ENCODE results near the gene SOX8.
"Not testable (repeated sequence)": the region's sequence is repeated elsewhere in the genome, so short reads cannot be mapped to it uniquely, and the experiment has no call there.

Gene SOX8

DNA sequence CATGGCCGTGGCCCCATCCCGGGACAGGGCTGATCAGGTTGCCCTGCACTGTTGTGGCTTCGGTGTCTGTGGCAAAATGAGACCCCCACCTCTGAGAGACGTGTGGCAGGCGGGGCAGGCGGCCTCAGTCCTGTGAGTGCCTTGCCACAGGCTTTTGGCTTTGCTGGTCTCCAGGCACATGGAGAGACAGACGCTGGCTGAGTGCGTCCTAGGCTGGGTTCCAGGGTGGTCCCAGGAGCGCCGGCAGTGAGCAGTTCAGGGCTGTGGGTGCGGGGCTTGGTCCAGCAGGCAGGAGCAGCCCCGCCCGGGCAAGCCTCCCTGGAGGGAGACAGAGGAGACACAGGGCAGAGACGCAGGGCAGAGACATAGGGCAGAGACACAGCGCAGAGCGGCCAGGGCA lies 29.2 kb downstream of the SOX8 start:
- DNase-seq: no peak

DNA sequence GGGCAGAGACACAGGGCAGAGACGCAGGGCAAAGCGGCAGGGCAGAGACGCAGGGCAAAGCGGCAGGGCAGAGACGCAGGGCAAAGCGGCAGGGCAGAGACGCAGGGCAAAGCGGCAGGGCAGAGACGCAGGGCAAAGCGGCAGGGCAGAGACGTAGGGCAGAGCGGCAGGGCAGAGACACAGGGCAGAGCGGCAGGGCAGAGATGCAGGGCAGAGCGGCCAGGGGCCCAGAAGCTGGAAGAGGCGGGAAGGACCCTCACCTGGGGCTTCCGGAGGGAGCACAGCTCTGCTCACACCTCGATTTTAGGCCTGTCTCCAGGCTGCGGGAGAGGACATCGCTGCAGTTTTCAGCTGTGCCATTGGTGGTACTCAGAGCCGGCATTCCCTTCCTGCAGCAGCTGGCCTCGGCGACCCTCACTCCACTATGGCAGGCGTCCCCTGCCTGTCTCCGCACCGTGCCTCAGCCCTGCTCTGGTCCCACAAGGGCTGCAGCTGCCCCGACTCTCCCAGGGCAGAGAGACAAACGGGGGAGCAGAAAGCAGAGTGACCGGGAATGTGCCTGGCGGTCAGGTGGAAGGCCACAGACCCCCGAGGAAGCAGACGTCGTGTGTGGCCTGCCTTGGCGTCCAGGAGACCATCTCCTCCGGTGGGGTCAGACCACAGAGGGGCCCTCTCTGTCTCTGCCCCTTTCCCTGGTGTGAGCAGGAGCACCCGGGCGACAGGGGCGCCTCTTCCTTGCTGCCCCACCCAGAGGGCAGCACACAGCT lies 29.9 kb downstream of the SOX8 start:
- no peak for DNase-seq

DNA sequence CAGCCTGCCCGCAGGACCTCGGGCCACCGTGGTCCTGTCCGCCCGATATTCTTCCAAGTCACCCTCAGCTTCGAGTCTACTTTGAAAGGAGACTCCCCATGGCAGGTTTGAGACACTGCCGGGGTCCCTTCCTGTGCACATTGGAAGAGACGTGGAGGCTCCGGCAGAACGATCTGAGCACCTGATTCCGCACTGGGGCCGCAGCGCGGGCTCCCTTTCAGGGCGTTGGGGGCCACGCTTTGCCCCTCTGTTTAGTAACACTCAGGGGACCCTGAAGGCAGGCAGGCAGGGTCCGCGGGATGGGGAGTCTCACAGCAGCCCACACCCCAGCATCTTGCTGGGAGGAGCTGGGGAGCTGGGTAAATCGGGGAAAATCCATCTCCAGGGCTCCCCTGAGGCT lies 30.6 kb downstream of the SOX8 start:
- DNase-seq: no peak

DNA sequence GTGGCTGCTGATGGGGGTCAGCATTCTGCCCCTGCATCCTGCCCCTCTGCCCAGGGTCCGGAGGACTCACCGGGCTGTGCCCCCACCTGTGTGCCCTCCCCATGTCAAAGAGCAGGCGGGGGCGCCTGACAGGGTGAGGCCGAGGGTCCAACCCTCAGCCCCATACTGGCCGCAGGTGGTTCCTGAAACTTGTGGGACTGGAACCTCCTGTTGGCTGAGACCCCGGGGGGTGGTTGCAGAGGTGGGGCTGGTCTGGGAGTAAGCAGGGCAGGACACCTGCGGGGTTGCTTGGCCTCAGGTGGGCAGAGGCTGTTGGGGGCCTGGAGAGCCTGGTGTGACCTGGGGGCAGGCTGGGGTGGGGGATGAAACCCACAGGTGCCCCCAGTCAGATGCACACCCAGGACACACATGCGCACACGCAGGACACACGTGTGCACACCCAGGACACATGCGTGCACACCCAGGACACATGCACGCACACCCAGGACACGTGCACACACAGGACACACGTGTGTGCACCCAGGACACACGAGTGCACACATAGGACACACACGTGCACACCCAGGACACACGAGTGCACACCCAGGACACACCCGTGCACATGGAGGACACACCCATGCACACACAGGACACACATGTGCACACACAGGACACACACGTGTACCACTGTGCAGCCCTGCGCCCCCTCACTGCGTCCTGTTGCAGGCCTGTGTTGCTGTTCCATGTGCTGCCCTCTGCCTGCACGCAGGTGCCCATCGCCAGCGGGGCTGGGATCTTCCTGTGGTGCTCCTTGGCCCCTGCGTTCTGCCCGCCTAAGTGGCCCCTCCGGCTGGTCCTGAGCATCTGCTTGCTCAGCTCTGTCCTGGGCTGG lies 31.4 kb downstream of the SOX8 start:
- no peak for DNase-seq

DNA sequence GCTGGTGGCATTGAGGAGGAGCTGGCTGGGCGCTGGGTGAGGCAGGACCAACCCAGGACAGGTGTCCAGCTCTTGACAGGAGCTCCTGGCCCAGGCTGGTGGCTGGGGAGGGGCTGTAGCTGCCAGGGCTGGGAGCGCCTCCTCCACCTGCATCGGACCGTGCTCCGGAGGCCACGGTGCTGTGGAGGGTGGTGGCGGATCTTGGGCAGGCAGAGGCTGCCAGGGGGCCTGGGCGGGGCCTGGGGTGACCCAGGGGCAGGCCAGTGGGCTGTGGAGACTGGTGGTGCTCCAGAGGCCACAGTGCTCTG lies 32.0 kb downstream of the SOX8 start:
- DNase-seq: no peak

DNA sequence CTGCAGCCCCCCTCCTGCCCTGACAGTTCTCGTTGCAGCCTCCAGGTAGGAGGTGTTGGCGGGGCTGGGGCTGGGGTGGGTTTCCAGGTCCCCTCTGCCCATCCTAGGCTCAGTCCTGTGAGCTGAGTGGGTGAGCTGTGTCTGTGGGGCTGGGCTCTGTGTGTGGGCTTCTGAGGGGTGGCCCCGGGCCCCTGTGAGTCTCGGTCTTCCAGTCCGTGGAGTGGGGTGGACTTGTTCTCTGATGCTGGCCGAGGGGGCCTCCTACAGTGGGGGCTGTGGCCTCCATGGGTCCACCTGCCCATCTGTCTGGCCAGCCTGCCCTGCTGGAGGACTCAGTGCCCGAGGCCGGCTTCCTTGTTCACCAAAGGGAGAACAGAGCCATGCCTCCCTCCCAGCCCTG lies 32.7 kb downstream of the SOX8 start:
- DNase-seq: no peak

DNA sequence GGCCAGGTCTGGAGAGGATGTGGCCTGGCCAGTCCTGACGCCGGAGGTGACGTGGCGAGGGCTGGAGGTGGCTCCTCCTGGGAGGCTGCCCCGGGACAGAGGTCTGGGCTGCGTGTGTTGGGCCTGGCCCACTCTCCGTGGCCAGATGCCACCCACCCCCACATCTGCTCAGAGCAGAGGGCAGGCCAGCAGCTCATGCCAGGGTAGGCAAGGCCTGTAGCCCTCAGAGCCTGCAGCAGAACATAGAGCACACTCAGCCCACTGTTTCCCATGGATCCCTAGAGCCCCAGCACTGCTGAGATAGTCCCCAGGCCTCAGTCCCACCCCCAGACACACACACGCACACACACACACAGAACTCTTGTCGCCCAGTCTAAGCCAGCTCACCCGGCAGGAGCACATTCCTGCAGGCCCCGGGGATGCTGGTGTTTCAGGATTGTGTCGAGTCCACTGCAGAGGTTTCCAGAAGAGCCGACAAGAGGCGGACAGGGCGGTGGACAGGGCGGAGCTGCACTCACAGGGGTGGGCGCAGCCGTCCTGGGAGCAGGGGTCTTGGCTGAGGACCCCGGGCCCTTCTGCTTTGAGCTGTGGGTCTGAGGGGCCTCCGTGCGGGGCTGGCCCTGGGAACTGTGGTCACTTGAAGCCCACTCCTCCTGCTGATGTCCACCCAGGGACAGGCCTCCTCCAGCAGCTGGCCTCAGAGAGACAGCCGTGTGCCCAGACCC lies 33.4 kb downstream of the SOX8 start:
- DNase-seq: no peak

DNA sequence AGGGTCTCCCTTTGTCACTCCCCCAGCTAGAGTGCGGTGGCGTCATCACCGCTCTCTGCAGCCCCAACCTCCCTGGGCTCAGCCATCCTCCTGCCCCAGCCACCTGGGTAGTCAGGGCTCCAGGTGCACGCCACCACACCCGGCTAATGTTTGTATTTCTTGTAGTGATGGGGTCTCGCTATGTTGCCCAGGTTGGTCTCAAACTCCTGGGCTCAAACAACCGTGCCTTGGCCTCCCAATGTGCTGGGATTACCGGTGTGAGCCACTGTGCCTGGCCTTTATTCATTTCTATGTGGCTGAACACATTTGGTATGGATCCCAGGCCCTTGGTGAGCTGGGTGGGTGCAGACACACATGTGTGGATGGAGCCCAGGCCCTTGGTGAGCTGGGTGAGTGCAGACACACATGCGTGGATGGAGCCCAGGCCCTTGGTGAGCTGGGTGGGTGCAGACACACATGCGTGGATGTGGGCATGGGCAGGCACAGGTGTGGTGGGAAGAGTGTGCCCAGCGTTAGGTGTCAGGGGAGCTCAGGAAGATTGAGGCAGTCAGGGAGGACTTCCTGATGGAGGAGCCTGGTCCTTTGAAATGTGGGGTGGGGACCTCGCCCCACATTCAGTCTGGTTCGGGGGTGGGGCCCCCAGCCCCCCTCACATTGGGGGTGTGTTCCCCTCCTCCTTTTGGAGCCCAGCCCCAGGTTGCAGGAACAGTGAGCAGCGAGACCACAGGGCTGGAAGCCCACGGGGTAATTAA lies 37.1 kb downstream of the SOX8 start:
- no peak for DNase-seq

DNA sequence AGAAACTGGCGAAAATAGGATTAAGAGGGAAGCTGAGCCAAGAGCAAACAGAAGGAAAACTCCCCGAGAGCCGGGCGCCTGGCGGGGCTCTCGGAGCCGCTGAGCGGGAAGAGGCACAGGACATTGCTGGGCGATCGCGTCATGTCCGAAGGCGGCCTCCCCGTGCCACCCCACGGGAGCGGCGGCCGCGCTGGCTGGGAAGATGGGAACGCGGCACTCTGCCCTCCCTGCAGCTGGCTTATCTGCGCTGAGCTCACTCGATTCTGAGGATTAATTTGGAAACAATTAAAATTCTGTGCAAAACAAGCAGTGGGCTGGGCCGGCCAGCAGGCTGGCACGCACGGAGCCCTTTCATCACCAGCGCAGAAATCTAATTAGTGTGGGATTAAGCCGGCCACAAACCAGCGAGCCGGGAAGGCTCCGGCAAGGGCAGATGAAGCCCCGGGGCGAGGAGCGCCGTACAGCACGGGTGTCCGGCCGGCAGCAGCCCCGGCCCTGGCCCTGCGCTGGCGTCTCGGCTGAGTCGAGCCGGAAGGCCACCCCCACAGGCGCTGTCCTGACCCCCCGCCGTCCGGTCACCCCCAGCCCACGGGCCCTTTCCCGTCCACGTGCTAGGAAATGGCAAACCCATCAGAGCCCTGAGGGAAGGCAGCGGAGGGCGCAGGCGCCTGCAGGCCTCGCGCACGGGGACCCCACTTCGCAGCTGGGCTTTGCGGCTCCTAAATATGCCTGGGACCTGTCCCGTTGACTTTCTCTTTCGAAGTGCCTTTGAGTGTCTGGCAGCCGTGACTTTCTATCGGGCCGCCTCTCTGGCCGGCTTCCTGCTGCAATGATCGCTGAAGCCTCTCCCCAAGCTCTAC lies 37.9 kb downstream of the SOX8 start:
- DNase-seq: no peak

DNA sequence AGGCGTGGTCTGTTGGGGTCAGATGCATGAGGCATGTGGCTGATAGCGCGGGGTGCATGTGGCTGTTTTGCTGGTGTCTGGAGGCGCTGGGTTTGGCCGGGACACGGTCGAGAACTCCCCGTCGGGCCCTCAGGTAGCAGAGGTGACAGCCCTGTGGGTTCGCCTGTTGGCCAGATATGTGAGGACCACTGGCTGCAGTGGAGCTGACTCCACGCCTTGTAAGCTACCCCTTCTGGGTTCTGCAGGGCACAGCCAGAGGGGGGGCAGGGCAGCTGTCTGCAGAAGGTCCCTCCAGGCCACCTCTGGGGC lies 38.5 kb downstream of the SOX8 start:
- no peak for DNase-seq

DNA sequence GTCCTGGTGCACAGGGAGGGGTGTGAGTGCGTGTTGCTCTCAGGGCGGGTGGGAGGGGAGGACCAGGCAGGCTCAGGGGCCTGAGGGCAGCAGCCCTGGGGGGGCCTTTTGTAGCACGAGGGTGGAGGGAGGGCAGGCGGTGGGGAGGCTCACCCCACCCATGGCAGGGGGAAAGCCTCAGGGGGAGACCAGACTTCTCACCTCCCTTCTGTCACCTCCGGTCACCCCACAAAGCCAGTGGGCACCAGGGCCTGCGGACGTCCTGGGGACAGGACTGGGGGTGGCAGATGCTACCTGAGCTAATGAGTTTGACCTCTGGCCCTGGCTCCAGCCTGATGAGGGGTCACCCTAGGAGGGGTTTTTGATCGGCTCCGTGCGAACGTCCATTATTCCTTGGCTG lies 39.0 kb downstream of the SOX8 start:
- DNase-seq: no peak

DNA sequence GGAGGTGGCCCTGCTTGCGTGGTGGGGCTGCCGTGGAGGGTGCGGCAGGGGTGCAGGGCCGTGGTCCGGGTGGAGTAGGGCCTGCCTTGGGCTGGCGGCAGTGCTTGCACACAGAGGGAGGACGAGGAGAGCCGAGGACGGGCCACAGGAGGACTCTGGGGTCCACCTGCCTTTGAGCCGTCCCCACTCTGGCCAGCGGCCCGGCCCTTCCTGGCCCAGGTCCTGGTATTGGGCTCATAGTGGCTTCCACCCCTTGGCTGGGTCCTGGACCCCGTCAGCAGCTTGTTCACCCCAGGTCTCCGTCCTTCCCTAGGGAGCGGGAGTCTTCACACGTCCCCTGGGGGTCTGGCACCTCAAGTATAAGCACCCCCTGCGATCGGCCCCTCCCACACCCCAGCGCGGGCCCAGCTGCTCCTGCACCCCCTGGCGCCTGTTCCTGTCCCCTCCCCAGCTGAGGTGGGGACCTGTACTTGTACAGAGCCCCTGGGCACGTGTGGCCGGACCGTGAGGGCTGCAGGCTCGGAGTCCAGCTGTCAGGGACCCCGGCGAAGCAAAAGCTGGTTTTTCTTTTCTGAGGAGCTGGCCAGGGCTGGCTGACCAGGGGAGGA lies 40.1 kb downstream of the SOX8 start:
- DNase-seq: no peak

DNA sequence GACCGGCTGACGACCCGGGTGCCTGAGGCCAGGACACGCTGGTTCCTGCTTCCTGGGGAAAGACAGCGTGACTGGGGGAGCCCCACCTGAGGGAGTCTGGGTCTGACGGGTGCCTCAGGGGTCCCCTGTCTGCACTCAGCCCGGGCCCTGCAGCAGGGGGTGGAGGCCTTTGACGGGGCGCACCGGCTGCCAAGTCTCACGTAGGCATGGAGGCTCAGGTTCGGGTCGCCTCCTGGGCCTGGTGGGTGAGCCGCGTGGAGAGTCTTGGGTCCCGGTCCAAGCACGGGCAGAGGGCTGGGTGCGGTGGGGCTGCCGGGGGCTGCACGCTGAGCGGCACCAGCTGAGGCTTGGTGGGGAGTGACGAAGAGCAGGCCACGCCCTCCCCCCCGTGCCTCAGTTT lies 40.9 kb downstream of the SOX8 start:
- DNase-seq: no peak

DNA sequence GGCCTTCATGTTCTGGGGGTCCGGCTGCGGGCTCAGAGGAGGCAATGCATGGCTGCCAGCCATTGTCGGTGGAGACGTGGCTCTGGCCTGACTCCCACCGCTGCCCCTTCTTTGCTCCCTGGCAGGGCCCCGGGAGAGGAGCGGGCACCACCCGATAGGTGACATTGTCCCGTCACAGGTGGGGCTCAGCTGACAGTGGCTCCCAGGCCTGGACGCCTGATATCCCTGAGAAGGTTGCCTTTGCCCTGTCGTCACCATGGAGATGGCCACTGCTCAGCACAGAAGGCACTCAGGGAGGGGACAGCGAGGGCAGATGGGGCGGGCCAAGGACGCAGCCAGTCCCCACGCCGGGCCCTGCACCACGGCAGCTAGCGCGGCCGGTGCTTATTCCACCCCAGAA lies 42.6 kb downstream of the SOX8 start:
- DNase-seq: no peak

DNA sequence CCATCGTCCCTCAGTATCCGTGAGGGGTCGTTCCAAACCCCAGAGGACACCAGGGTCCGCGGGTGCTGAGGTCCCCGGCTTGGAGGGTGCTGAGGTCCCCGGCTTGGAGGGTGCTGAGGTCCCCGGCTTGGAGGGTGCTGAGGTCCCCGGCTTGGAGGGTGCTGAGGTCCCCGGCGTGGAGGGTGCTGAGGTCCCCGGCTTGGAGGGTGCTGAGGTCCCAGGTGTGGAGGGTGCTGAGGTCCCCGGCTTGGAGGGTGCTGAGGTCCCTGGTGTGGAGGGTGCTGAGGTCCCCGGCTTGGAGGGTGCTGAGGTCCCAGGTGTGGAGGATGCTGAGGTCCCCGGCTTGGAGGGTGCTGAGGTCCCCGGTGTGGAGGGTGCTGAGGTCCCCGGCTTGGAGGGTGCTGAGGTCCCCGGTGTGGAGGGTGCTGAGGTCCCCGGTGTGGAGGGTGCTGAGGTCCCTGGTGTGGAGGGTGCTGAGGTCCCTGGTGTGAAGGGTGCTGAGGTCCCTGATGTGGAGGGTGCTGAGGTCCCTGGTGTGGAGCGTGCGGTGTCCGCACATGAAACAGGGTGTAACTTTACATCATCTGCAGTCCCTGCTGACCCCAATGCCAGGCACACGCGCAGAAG lies 43.7 kb downstream of the SOX8 start:
- not testable (repeated sequence) for DNase-seq

DNA sequence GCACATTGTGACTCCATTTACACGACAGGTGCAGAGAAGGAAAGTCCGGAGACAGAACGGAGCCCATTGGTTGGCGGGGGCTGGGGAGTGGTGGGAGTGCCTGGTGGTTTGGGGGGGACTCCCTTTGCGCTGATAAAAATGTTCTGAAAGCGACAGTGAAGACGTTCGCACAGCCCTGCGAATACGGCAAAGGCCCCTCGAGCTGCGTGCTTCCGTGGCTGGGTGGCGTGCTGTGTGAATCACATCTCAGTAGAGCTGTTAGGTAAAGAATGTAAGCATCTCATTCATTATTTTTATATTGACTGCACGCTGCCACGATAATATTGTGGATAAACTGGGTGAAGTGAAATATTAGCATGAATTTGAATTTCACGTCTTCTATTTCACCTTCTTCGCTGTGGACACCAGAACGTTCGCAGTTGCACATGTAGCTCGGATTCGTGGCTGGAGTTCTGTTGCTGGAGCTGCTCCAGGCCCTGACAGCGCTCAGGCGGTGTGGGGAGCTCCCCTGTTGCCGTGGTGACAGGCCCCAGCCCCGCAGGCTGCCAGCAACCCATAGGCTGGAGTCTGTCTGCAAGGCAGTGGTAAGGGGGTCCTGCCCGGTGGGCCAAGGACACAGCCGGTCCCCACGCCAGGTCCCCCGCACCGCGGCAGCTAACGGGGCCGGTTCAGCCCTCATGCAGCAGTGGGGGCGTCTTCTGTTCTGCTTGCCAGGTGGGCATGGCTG lies 44.6 kb downstream of the SOX8 start:
- DNase-seq: no peak

DNA sequence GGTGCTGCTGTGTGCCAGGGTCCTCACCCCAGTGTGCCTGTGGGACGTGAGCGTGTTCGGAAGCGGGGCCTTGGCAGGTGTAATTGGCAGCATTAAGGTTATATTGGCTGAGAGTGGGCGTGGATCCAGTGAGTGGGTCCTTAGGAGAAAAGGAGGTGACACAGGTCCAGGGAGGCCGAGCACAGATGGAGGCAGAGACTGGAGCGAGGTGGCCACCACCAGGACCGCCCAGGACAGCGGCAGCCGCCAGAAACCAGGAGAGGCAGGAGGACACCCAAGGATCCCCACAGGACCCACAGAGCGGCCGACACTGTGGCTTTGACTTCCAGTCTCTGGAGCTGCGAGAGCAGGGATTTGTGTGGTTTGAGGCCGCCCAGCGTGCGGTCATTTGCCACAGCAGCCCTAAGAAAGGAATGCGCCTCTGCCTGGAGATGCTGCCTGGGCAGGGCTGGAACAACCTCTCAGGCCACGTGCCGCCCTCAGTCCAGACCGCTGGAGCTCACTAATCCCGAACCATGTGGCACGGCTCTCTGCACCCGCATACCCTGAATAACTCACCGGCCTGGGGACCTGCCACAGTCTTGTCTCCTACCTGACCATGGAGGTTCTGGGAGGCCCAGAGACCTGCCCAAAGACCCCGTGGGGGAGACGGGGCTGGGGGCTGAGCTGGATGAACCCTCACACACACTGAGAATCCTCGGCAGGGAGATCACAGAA lies 45.4 kb downstream of the SOX8 start:
- DNase-seq: no peak

DNA sequence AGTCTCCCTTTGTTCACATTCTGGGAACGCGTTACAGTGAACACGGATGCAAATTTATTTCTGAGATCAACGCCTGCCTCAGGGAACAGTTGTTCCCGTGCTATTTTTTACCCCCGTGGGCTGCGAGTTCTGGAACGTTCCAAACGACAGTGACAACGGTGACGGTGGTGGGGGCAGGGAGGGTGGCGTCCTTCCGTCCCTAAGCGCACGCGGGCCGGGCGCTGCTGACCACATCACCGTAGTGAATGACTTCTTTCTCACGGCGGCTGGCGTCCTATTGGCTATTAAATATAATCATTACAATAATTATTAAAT lies 45.9 kb downstream of the SOX8 start:
- DNase-seq: no peak

DNA sequence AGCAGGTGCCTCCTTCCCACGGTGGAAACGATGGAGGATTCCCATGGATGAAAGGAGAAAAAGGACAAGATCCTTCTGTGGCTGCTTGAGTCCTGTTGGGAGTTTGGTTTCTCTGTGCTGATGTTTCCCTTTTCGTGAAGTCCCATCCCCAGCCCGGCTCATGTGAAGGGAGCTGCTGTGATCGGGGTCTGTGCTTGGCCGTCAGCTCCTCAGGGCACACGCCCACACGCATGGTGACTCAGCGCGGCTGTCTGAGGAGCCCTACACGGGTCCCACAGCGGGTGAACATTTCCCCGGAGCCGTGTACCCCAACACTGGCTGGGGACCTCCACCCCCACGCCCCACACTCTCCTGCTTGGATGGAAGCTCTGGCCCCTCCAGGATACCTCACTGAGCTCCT lies 46.5 kb downstream of the SOX8 start:
- DNase-seq: no peak

All from DMS 273 treated with DMSO at 0.1 percent for 48 hours (cell line).